ENCODE measurements around the gene IGF1R.

The IGF1R gene

GRCh38 chr15:98844261-98844660 lies 195.9 kb downstream of the IGF1R start:
- TF ChIP-seq CTCF (IDR thresholded peaks at IDR 0.05; ENCODE audit: low read depth, low read length): no peak
- no peak overlapping the region for H3K4me3 ChIP-seq (ENCODE audit: low read depth, low read length)
- in situ Hi-C loops (cut with HindIII; ENCODE audit: low sequenced_read_pairs): no loop called here
- no peak for DNase-seq (ENCODE audit: low read depth, low spot score)

- in situ Hi-C loops (cut with HindIII; ENCODE audit: low sequenced_read_pairs): no loop called here
- no peak for DNase-seq (ENCODE audit: low read depth, low spot score)
- TF ChIP-seq CTCF (IDR thresholded peaks at IDR 0.05; ENCODE audit: low read depth, low read length): no peak
- no peak overlapping the region for H3K4me3 ChIP-seq (ENCODE audit: low read depth, low read length)
Measured at GRCh38 chr15:98845138-98845884, 197.0 kb downstream of the IGF1R start.

- no peak overlapping the region for H3K4me3 ChIP-seq (ENCODE audit: low read depth, low read length)
- peak; percentile 73 for DNase-seq (ENCODE audit: low read depth, low spot score)
- in situ Hi-C loops (cut with HindIII; ENCODE audit: low sequenced_read_pairs): no loop called here
- TF ChIP-seq CTCF (IDR thresholded peaks at IDR 0.05; ENCODE audit: low read depth, low read length): peak; percentile 87
Measured at GRCh38 chr15:98850961-98851572, 202.7 kb downstream of the IGF1R start.

GRCh38 chr15:98853161-98853560 lies 204.8 kb downstream of the IGF1R start:
- in situ Hi-C loops (cut with HindIII; ENCODE audit: low sequenced_read_pairs): no loop called here
- TF ChIP-seq CTCF (IDR thresholded peaks at IDR 0.05; ENCODE audit: low read depth, low read length): no peak
- H3K4me3 ChIP-seq (ENCODE audit: low read depth, low read length): peak overlapping the region; percentile 57
- DNase-seq (ENCODE audit: low read depth, low spot score): peak; percentile 96

GRCh38 chr15:98853617-98854420 lies 205.5 kb downstream of the IGF1R start:
- DNase-seq (ENCODE audit: low read depth, low spot score): peak; percentile 43
- in situ Hi-C loops (cut with HindIII; ENCODE audit: low sequenced_read_pairs): no loop called here

More at GRCh38 chr15:98853617-98854420, 205.5 kb downstream of the IGF1R start:
- peak overlapping the region; percentile 10 for H3K4me3 ChIP-seq (ENCODE audit: low read depth, low read length)
- TF ChIP-seq CTCF (IDR thresholded peaks at IDR 0.05; ENCODE audit: low read depth, low read length): no peak
